Neural progenitor cell (in vitro differentiated cells): ENCODE results near the gene PRDM10.

Source experiments
- EZH2 ChIP-seq: fragments of 200-600 bp; sonication (generic); IDR thresholded peaks from 2 replicates; pipeline ENCODE4 v1.6.1; 2017; ENCODE audit warnings: antibody characterized with exemption, mild to moderate bottlenecking, moderate library complexity
- EZH2phosphoT487 ChIP-seq: fragments of 200-600 bp; sonication (generic); IDR thresholded peaks from 2 replicates; pipeline ENCODE4 v1.6.1; 2017; ENCODE audit warnings: antibody characterized with exemption
- TF ChIP-seq, protein P1 (sequence below): fragments of 200-600 bp; sonication (generic); IDR thresholded peaks from 2 replicates; pipeline ENCODE4 v1.5.1; 2017; ENCODE audit warnings: antibody characterized with exemption, mild to moderate bottlenecking

DNA sequence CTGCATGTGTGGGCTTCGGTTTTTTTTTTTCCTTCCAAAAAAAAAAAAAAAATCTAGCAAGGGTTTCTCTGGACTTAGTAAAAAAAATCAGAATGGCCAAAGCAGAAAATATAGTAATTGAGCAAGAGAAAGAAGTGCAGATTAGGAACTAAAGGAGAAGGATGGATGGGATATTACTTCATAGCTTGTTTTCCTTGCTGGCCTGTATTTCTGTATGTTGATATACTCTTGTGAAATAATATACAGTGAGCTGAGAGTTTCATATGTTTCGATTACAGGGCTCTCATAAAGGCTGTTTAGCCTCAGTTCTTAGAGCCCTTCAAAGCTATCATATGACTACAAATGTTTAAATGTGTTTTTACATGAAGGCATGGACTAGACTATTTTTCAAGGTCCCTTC, 72.9 kb downstream of the PRDM10 start:
- TF ChIP-seq, protein P1, sequence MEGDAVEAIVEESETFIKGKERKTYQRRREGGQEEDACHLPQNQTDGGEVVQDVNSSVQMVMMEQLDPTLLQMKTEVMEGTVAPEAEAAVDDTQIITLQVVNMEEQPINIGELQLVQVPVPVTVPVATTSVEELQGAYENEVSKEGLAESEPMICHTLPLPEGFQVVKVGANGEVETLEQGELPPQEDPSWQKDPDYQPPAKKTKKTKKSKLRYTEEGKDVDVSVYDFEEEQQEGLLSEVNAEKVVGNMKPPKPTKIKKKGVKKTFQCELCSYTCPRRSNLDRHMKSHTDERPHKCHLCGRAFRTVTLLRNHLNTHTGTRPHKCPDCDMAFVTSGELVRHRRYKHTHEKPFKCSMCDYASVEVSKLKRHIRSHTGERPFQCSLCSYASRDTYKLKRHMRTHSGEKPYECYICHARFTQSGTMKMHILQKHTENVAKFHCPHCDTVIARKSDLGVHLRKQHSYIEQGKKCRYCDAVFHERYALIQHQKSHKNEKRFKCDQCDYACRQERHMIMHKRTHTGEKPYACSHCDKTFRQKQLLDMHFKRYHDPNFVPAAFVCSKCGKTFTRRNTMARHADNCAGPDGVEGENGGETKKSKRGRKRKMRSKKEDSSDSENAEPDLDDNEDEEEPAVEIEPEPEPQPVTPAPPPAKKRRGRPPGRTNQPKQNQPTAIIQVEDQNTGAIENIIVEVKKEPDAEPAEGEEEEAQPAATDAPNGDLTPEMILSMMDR = no peak
- no peak for TF ChIP-seq EZH2phosphoT487
- TF ChIP-seq EZH2 = no peak
